Endothelial cell of umbilical vein (primary cell): ENCODE measurements around the gene COL16A1.

Source experiments
- EZH2 ChIP-seq: IDR thresholded peaks from 2 replicates; pipeline ENCODE4 v1.6.1; 2012; ENCODE audit warnings: borderline replicate concordance, low read depth, mild to moderate bottlenecking, moderate library complexity, low read length, inconsistent platforms; ENCODE audit not compliant: severe bottlenecking
- POLR2A ChIP-seq: IDR thresholded peaks from 2 replicates; pipeline ENCODE4 v1.6.1; 2012; ENCODE audit warnings: low read depth, mild to moderate bottlenecking, control low read depth, low read length

GRCh38 chr1:31647106-31647505 lies 56.7 kb downstream of the COL16A1 start:
- no peak for TF ChIP-seq POLR2A
- no peak for TF ChIP-seq EZH2
